Small intestine (tissue), 7 donors: ENCODE data around the gene CLMP. TPM values are rescaled to one million over a fixed set of nuclear protein-coding genes. Genes with fewer than 3 reads are reported as not detected.

Experiments
- DNase-seq, 2 donors: peaks; one replicate each; pipeline versions ENCODE4 v3.0.0 to v3.0.0-alpha.2; 2013
- FAIRE-seq: peaks from 2 replicates; lab custom pipeline; 2012; peaks lifted over from hg19 to GRCh38; lab: Jason Lieb, UNC
- H3K27ac ChIP-seq, 3 donors: one replicate each; pipeline ENCODE4 v1.5.1; 2013; ENCODE audit warnings: low read length in 2 of 3, mild to moderate bottlenecking in 2 of 3, control low read depth in 1 of 3, inconsistent platforms in 1 of 3, low read depth in 1 of 3, moderate library complexity in 1 of 3
- H3K27me3 ChIP-seq, 3 donors: one replicate each; pipeline ENCODE4 v1.6.1; 2013; ENCODE audit warnings: low read length in 3 of 3, inconsistent platforms in 1 of 3; ENCODE audit not compliant: control insufficient read depth in 3 of 3, insufficient read depth in 3 of 3
- H3K36me3 ChIP-seq, 3 donors: one replicate each; pipeline ENCODE4 v1.6.1; 2013; ENCODE audit warnings: low read length in 3 of 3, inconsistent platforms in 1 of 3, low read depth in 1 of 3, mild to moderate bottlenecking in 1 of 3, moderate library complexity in 1 of 3; ENCODE audit not compliant: control insufficient read depth in 3 of 3, insufficient read depth in 2 of 3
- H3K4me1 ChIP-seq, 3 donors: one replicate each; pipeline ENCODE4 v1.6.1; 2013; ENCODE audit warnings: low read length in 2 of 3, inconsistent platforms in 1 of 3, low read depth in 1 of 3, mild to moderate bottlenecking in 1 of 3, moderate library complexity in 1 of 3; ENCODE audit not compliant: control insufficient read depth in 3 of 3, insufficient read depth in 2 of 3
- H3K4me3 ChIP-seq, 3 donors: one replicate each; pipeline ENCODE4 v1.5.1; 2013; ENCODE audit warnings: low read length in 3 of 3, control low read depth in 1 of 3, inconsistent platforms in 1 of 3, low read depth in 1 of 3, mild to moderate bottlenecking in 1 of 3, moderate library complexity in 1 of 3
- H3K9me3 ChIP-seq, 2 donors: one replicate each; pipeline ENCODE4 v1.6.1; 2013; ENCODE audit warnings: low read depth in 1 of 2, low read length in 1 of 2; ENCODE audit not compliant: control insufficient read depth in 2 of 2, insufficient read depth in 1 of 2
- WGBS, 3 donors: extraction: QIAGEN DNeasy Blood & Tissue Kit; methylation state at CpG; one replicate each; pipeline ENCODE4 v1.1.7; 2013; 5-methylcytosine and 5-hydroxymethylcytosine counted together
- polyA plus RNA-seq, 4 donors: library from polyadenylated mRNA; stranded (reverse) in 3 of 4; unstranded in 1 of 4; fragments of 200-250 nt in 3 of 4; fragments of 120-200 nt in 1 of 4; gene quantifications; one replicate each; pipeline versions ENCODE4 v1.2.1 to v1.2.3, GENCODE V29; 2013
- donor health status: healthy with polysubstance abuse.
- donor health status: control.
- donor health status: control.
- donor health status: Bipolar disorder and iron deficiency.
- donor health status: healthy.

CLMP gene
- polyA plus RNA-seq, 4 donors: 0.22 to 12.2 (median 5.9) TPM

DNA sequence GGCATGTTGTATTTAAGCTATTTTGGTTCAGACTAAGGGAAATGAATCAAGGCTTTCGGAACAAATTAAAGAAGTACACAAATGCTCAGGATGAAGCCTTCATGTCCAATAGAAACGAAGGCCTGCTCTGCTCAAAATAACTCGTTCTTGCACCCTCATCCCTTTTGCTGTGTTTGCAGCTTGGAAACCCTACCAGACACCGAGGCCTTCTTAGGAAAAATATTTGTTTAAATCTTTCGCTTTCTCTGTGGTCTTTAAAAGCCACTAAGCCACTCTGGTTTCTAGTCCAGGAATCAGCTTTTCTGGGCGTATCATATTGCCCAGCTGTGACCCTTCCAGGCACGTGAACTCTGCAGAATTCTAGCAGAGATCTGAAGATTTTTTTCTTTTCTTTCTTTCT, 72.2 kb downstream of the CLMP start:
- WGBS, 3 donors: 55 to 80% (median 80%) methylated on average over 7 of the region's 7 CpGs
- H3K4me1 ChIP-seq: peaks cover 0 to 8% (median 2%) of the 10 kb centered on the region in 3 donors
- no peak overlapping the region for H3K4me3 ChIP-seq
- no peak for FAIRE-seq
- H3K9me3 ChIP-seq: no peaks in the 10 kb centered on the region
- DNase-seq: no peak
- H3K36me3 ChIP-seq: no peaks in the 10 kb centered on the region
- peak overlapping the region in 2 of 3 donors; percentile 14 to 18 for H3K27ac ChIP-seq
- no peaks in the 10 kb centered on the region for H3K27me3 ChIP-seq

DNA sequence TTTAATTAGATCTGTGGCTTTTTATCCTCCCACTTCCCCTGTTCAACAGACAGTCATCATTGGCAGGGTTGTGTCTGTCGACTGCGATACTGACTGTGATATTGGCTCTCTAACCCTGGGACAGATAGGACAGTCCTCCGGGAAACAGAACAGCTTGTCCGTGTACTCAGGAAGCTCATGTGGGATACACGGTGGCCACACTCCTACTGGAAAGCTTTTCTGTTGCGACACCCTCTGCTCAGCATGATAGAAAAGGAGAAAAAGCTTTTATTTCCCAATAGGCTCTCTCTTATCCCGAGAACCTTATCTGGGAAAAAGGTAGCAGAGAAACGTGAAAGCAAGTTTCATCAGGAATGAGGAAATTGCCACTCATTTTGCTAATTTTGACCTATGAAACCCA, 72.7 kb downstream of the CLMP start:
- DNase-seq (peak in 1 of 2 donors; percentile 59), FAIRE-seq (no peak)
- H3K4me3 ChIP-seq: no peak overlapping the region
- no peaks in the 10 kb centered on the region for H3K9me3 ChIP-seq
- H3K27me3 ChIP-seq: no peaks in the 10 kb centered on the region
- H3K36me3 ChIP-seq: no peaks in the 10 kb centered on the region
- peak overlapping the region in 2 of 3 donors; percentile 14 to 18 for H3K27ac ChIP-seq
- 45 to 57% (median 50%) methylated on average over 8 of the region's 8 CpGs for WGBS, 3 donors
- H3K4me1 ChIP-seq: peaks cover 0 to 8% (median 2%) of the 10 kb centered on the region in 3 donors

- H3K4me1 ChIP-seq: peaks cover 0 to under 1% (median under 1%) of the 10 kb centered on the region in 3 donors
- no peak overlapping the region for H3K27ac ChIP-seq
- no peak for DNase-seq
- WGBS, 3 donors: 92 to 94% (median 93%) methylated on average over 2 of the region's 2 CpGs
- no peaks in the 10 kb centered on the region for H3K27me3 ChIP-seq
- FAIRE-seq: no peak
- no peaks in the 10 kb centered on the region for H3K36me3 ChIP-seq
- H3K4me3 ChIP-seq: no peak overlapping the region
- peaks cover 0 to 7% of the 10 kb centered on the region in 2 donors for H3K9me3 ChIP-seq
These were observed 78.6 kb downstream of the CLMP start for GRCh38 chr11:123116486-123116885.

- Histone ChIP-seq H3K27ac (no peak overlapping the region), H3K36me3 (no peaks in the 10 kb centered on the region), H3K4me1 (no peaks in the 10 kb centered on the region), H3K9me3 (peaks cover 0 to 7% of the 10 kb centered on the region in 2 donors), H3K27me3 (no peaks in the 10 kb centered on the region), H3K4me3 (no peak overlapping the region)
- no peak for FAIRE-seq
- 61 to 68% (median 64%) methylated on average over 4 of the region's 4 CpGs for WGBS, 3 donors
- DNase-seq: peak; percentile 51 to 66
These were observed 83.6 kb downstream of the CLMP start for GRCh38 chr11:123111465-123111864.

GRCh38 chr11:123110397-123110796, 84.7 kb downstream of the CLMP start:
- 24 to 65% (median 39%) methylated on average over 8 of the region's 8 CpGs for WGBS, 3 donors
- Histone ChIP-seq H3K9me3 (no peaks in the 10 kb centered on the region), H3K4me1 (no peaks in the 10 kb centered on the region), H3K36me3 (no peaks in the 10 kb centered on the region), H3K27ac (no peak overlapping the region), H3K4me3 (no peak overlapping the region), H3K27me3 (no peaks in the 10 kb centered on the region)
- DNase-seq (peak in 1 of 2 donors; percentile 43), FAIRE-seq (no peak)

DNA sequence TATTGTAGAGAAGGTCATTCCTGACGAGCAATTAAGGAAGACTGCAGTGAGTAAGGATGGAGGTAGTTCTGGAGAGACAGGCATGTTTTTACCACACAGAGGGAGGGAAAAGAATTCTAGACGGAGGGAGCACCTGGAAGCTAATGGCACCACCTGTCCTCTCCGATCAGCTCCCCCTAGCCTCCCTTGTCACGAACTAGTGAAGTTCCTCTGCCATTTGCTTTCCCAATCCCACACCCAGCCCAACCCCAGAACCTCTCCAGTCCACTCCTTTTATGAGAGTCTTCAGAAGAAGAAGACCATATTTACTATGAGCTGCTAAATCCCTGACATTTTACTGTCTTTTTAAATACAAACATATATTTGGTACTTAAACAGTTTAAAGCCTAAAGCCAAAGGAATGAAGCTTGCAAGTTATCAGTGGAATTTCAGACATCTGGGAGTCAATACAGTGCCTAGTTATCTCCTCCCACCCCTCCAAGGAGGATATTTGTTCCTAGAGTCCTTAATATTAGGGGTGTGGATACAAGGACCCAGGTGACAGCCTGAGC, 87.0 kb downstream of the CLMP start:
- Histone ChIP-seq H3K27ac (no peak overlapping the region), H3K4me1 (no peaks in the 10 kb centered on the region), H3K36me3 (no peaks in the 10 kb centered on the region), H3K4me3 (no peak overlapping the region), H3K27me3 (no peaks in the 10 kb centered on the region), H3K9me3 (no peaks in the 10 kb centered on the region)
- no peak for FAIRE-seq
- WGBS, 3 donors: 83 to 89% (median 85%) methylated on average over 4 of the region's 4 CpGs
- DNase-seq: no peak

GRCh38 chr11:123104697-123105096, 90.4 kb downstream of the CLMP start:
- Histone ChIP-seq H3K27me3 (no peaks in the 10 kb centered on the region), H3K4me1 (no peaks in the 10 kb centered on the region), H3K27ac (no peak overlapping the region), H3K9me3 (no peaks in the 10 kb centered on the region), H3K4me3 (no peak overlapping the region), H3K36me3 (no peaks in the 10 kb centered on the region)
- no peak for DNase-seq
- FAIRE-seq: no peak
- 91 to 98% (median 97%) methylated on average over 3 of the region's 3 CpGs for WGBS, 3 donors

- DNase-seq (peak; percentile 52 to 62), FAIRE-seq (no peak)
- Histone ChIP-seq H3K27me3 (no peaks in the 10 kb centered on the region), H3K36me3 (no peaks in the 10 kb centered on the region), H3K4me3 (no peak overlapping the region), H3K4me1 (no peaks in the 10 kb centered on the region), H3K9me3 (no peaks in the 10 kb centered on the region), H3K27ac (peak overlapping the region in 1 of 3 donors; percentile 46)
- 45 to 56% (median 53%) methylated on average over 8 of the region's 8 CpGs for WGBS, 3 donors
These were observed 91.6 kb downstream of the CLMP start for GRCh38 chr11:123103326-123103980.
